IgD-negative memory B cell (primary cell): ENCODE results near the gene ETFDH. TPM values are rescaled to one million over a fixed set of nuclear protein-coding genes. Genes with fewer than 3 reads are reported as not detected.

Experiments used
- H3K27ac Mint-ChIP-seq, 3 donors: one replicate each; pipeline ENCODE4 v1.8.0; 2020 to 2022; ENCODE audit warnings: mild to moderate bottlenecking in 3 of 3, mixed read lengths in 3 of 3, moderate library complexity in 1 of 3
- H3K27me3 Mint-ChIP-seq: one replicate; pipeline ENCODE4 v1.8.0; 2021; ENCODE audit warnings: mixed read lengths
- H3K36me3 Mint-ChIP-seq: one replicate; pipeline ENCODE4 v1.8.0; 2020; ENCODE audit warnings: mild to moderate bottlenecking, mixed read lengths
- H3K4me1 Mint-ChIP-seq, 3 donors: one replicate each; pipeline ENCODE4 v1.8.0; 2020 to 2022; ENCODE audit warnings: mixed read lengths in 3 of 3, mild to moderate bottlenecking in 1 of 3
- H3K4me3 Mint-ChIP-seq, 4 donors: one replicate each; pipeline ENCODE4 v1.8.0; 2020 to 2022; ENCODE audit warnings: mild to moderate bottlenecking in 4 of 4, mixed read lengths in 4 of 4, moderate library complexity in 3 of 4
- H3K9me3 Mint-ChIP-seq, 3 donors: one replicate each; pipeline ENCODE4 v1.8.0; 2020 to 2021; ENCODE audit warnings: mixed read lengths in 3 of 3, mild to moderate bottlenecking in 1 of 3
- polyA plus RNA-seq: library from polyadenylated mRNA; unstranded; fragments of 300-500 nt; fragmentation: Illumina TruSeq; gene quantifications from one replicate; pipeline ENCODE4 v1.2.3, GENCODE V29; 2021

ETFDH gene
- polyA plus RNA-seq, 1 donor from 2014 or later, result 4.2 TPM

- Mint-ChIP-seq H3K4me3 (peak overlapping the region in 1 of 4 donors; percentile 55), H3K27ac (no peak overlapping the region), H3K36me3 (no peaks in the 10 kb centered on the region), H3K9me3 (peaks cover 0 to 11% (median 5%) of the 10 kb centered on the region in 3 donors), H3K4me1 (no peaks in the 10 kb centered on the region), H3K27me3 (peaks cover 26% of the 10 kb centered on the region)
These were observed 84.5 kb downstream of the ETFDH start for GRCh38 chr4:158756588-158756987.

GRCh38 chr4:158758142-158758541 is 86.0 kb downstream of the ETFDH start:
- Mint-ChIP-seq H3K36me3 (no peaks in the 10 kb centered on the region), H3K9me3 (peaks cover 0 to 11% (median 5%) of the 10 kb centered on the region in 3 donors), H3K27ac (no peak overlapping the region), H3K4me3 (no peak overlapping the region), H3K27me3 (peaks cover 37% of the 10 kb centered on the region), H3K4me1 (no peaks in the 10 kb centered on the region)

GRCh38 chr4:158758703-158759102 is 86.6 kb downstream of the ETFDH start:
- Mint-ChIP-seq H3K4me1 (no peaks in the 10 kb centered on the region), H3K27me3 (peaks cover 42% of the 10 kb centered on the region), H3K36me3 (no peaks in the 10 kb centered on the region), H3K27ac (no peak overlapping the region), H3K9me3 (peaks cover 0 to 11% (median 5%) of the 10 kb centered on the region in 3 donors), H3K4me3 (no peak overlapping the region)

Other genes starting within 250 kb of the ETFDH start
- not detected for gene RXFP1, start 150.4 kb upstream of the ETFDH start, polyA plus RNA-seq
- gene C4orf46, start 409 bp upstream of the ETFDH start, polyA plus RNA-seq, result 2.9 TPM
- gene PPID, start 51.1 kb downstream of the ETFDH start, polyA plus RNA-seq, result 45.6 TPM
- gene FNIP2, start 96.7 kb downstream of the ETFDH start, polyA plus RNA-seq, result 0.06 TPM